ENCODE measurements around the gene TNNI2.

Gene TNNI2

GRCh38 chr11:1863352-1864216 lies 24.8 kb downstream of the TNNI2 start:
- ATAC-seq (ENCODE audit: low read depth), result peak; percentile 92
- peak overlapping the region; percentile 30 for H3K27ac ChIP-seq (ENCODE audit: poor library complexity, severe bottlenecking)

GRCh38 chr11:1864231-1864630 lies 25.4 kb downstream of the TNNI2 start:
- H3K36me3 ChIP-seq (ENCODE audit: low read depth), result no peaks in the 10 kb centered on the region
- H3K9me3 ChIP-seq (ENCODE audit: severe bottlenecking), result no peaks in the 10 kb centered on the region
- H3K27ac ChIP-seq (ENCODE audit: poor library complexity, severe bottlenecking), result peak overlapping the region; percentile 30
- no peak overlapping the region for H3K4me3 ChIP-seq (ENCODE audit: severe bottlenecking)
- DNase-seq (ENCODE audit: low spot score), result no peak
- no peak for TF ChIP-seq CTCF (IDR thresholded peaks at IDR 0.05; ENCODE audit: poor library complexity, severe bottlenecking)
- H3K4me1 ChIP-seq (ENCODE audit: insufficient read depth, poor library complexity, severe bottlenecking), result peaks cover 18% of the 10 kb centered on the region
- no peak for ATAC-seq (ENCODE audit: low read depth)
- H3K27me3 ChIP-seq (ENCODE audit: insufficient read depth, poor library complexity, severe bottlenecking), result no peaks in the 10 kb centered on the region

More at GRCh38 chr11:1863352-1864216, 24.8 kb downstream of the TNNI2 start:
- no peaks in the 10 kb centered on the region for H3K27me3 ChIP-seq (ENCODE audit: insufficient read depth, poor library complexity, severe bottlenecking)
- peak; percentile 86 for DNase-seq (ENCODE audit: low spot score)
- H3K9me3 ChIP-seq (ENCODE audit: severe bottlenecking), result no peaks in the 10 kb centered on the region
- no peaks in the 10 kb centered on the region for H3K36me3 ChIP-seq (ENCODE audit: low read depth)
- TF ChIP-seq CTCF (IDR thresholded peaks at IDR 0.05; ENCODE audit: poor library complexity, severe bottlenecking), result no peak
- no peak overlapping the region for H3K4me3 ChIP-seq (ENCODE audit: severe bottlenecking)
- peaks cover 18% of the 10 kb centered on the region for H3K4me1 ChIP-seq (ENCODE audit: insufficient read depth, poor library complexity, severe bottlenecking)

DNA sequence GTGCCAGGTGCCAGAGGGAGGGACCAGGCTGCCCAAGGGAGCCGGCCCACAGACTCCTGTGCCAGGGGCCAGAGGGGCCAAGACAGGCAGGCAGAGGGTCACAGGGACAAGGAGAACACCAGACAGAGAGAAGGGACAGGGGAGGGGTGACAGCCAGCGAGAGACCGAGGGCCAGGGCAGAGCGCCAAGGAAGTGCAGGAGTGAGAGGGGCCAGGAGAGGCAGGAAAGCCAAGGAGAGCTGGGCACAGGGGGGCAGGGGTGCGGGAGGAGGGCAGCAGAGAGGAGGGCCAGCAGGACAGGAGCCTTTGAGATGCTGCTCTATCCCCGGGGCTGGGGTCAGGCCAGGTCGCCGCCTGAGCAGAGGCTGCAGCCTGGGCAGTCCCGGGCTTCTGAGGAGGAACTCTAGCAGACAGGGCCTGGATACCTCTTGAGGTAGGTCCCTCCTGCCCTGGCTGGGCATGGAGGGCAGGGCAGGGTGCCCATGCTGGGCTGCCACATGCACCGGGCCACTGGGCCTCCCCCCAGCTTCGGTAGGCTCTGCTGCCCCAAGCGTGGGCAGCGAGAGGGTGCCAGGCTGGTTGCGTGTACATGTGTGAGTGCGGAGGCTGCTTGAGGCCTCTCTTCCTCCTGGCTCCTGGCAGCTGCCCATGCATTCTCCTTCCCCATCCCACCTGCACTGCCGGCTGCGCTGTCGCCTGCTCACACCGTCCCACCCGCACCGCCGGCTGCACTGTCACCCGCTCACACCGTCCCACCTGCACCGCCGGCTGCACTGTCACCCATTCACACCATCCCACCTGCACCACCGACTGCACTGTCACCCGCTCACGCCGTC lies 26.3 kb downstream of the TNNI2 start:
- no peak for TF ChIP-seq CTCF (IDR thresholded peaks at IDR 0.05; ENCODE audit: poor library complexity, severe bottlenecking)
- Histone ChIP-seq H3K4me3 (ENCODE audit: severe bottlenecking) (no peak overlapping the region), H3K27ac (ENCODE audit: poor library complexity, severe bottlenecking) (no peak overlapping the region), H3K36me3 (ENCODE audit: low read depth) (no peaks in the 10 kb centered on the region), H3K4me1 (ENCODE audit: insufficient read depth, poor library complexity, severe bottlenecking) (peaks cover 18% of the 10 kb centered on the region), H3K27me3 (ENCODE audit: insufficient read depth, poor library complexity, severe bottlenecking) (no peaks in the 10 kb centered on the region), H3K9me3 (ENCODE audit: severe bottlenecking) (no peaks in the 10 kb centered on the region)
- ATAC-seq (ENCODE audit: low read depth) (no peak), DNase-seq (ENCODE audit: low spot score) (no peak)

DNA sequence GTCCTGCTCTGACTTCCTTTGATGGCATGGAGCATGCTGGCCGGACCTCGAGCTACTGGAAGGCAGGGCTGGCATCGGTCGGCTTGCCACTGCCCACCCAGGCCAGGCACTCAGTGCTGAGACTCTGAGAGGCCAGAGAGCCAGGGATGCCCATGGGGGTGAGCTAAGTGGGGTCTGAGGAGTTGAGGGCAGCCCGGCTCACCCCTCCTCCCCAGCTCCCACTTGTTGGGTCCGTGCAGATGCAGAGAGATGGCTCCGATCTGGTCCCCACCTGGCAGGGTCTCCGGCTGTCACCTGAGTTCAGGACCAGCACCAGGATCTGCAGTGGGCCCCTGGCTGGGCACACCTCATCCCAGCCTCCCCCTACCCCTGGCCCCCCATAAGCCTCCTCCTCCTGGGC lies 27.4 kb downstream of the TNNI2 start:
- Histone ChIP-seq H3K27me3 (ENCODE audit: insufficient read depth, poor library complexity, severe bottlenecking) (no peaks in the 10 kb centered on the region), H3K27ac (ENCODE audit: poor library complexity, severe bottlenecking) (no peak overlapping the region), H3K4me1 (ENCODE audit: insufficient read depth, poor library complexity, severe bottlenecking) (peaks cover 18% of the 10 kb centered on the region), H3K4me3 (ENCODE audit: severe bottlenecking) (no peak overlapping the region), H3K36me3 (ENCODE audit: low read depth) (no peaks in the 10 kb centered on the region), H3K9me3 (ENCODE audit: severe bottlenecking) (no peaks in the 10 kb centered on the region)
- ATAC-seq (ENCODE audit: low read depth) (no peak), DNase-seq (ENCODE audit: low spot score) (no peak)
- no peak for TF ChIP-seq CTCF (IDR thresholded peaks at IDR 0.05; ENCODE audit: poor library complexity, severe bottlenecking)

All from RWPE2 (cell line).